WI38 (cell line): ENCODE results near the gene COL4A1.

ENCODE experiments used
- H3K4me3 ChIP-seq: 2 replicates; pipeline ENCODE4 v1.5.1; 2011; ENCODE audit warnings: low read depth, mild to moderate bottlenecking, control low read depth, low read length
- CTCF ChIP-seq: IDR thresholded peaks from 2 replicates; pipeline ENCODE4 v1.5.1; 2012; ENCODE audit warnings: low read depth, mild to moderate bottlenecking, control low read depth, low read length

COL4A1 gene

DNA sequence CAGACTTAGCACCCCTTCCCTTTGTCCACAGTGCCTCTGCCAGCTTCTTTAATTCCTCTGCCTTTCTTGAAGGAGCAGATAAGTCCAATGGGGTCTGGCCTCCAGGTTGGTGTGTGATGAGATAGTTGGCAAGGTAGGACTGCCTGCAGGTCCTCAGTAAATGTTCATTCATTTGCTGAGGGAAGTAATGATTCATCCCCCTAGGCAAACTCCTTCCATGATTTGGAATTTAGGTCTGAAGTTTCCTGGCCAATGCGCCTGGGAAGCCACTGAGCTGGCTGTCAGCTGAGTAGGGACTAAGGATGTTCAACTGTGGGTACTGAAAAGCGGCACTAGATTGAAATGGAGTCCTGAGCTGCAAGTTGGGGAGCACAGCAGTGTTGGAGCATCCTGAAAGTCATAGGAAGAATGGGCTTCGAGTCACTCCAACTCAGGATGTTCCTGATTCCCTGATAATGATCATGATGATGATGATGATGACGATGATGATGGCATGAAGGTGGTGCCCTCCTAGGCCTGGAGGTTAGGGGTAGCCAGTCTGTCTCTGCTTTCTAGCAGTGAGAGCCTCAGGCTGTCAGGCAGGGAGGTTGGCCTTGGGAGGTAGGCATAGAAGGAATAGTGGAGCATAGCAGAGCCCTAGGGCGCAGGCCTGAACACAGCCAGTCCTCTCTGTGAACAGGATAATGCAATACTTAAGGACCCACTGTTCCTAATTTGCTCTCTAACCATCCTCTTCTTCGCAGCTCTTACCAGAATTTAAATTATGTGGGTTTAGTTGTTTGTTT, 44.9 kb upstream of the COL4A1 start:
- no peak for TF ChIP-seq CTCF

GRCh38 chr13:110350509-110350908, 43.6 kb upstream of the COL4A1 start:
- no peak overlapping the region for H3K4me3 ChIP-seq
- TF ChIP-seq CTCF: no peak

More for the DNA sequence above, 44.9 kb upstream of the COL4A1 start:
- H3K4me3 ChIP-seq: no peak overlapping the region

DNA sequence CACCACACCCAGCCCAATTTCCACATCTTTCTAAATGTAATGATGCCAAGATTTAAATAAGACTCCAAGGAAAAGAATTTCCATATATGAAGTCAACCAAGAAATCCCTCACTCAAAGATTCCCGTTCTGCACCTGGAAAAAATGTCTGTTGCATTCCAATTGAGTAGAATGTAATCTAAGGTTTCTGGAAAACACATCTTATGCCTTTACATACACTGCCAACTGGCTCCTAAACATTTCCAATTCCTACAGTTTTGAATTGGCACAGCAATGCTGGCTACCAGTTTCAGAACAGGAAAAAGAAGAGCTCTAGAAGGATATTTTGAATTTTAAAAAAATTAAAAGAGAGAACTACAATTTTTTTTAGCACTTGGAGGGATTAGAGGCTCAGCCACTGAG, 43.1 kb upstream of the COL4A1 start:
- no peak for TF ChIP-seq CTCF
- H3K4me3 ChIP-seq: no peak overlapping the region

DNA sequence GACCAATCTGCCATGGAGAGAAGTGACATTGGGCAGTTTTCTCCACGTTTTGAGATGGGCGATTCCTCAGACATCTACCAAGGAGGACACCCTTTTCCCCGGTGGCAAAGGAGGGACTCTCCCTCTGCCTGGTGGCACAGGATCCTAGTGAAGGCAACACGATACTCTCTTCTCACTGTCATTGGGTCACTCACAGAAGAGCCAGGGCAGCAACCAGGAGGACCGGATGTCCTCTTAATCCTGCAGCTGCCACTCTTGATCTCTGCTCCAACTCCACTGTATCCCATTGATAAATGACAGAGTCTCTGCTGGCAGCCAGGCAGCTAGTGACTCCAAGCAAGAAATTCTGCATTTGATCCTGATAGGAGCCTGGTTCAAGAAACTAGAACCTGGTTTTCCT, 42.3 kb upstream of the COL4A1 start:
- H3K4me3 ChIP-seq: no peak overlapping the region
- no peak for TF ChIP-seq CTCF

GRCh38 chr13:110348309-110349105, 41.5 kb upstream of the COL4A1 start:
- no peak overlapping the region for H3K4me3 ChIP-seq
- TF ChIP-seq CTCF: no peak

DNA sequence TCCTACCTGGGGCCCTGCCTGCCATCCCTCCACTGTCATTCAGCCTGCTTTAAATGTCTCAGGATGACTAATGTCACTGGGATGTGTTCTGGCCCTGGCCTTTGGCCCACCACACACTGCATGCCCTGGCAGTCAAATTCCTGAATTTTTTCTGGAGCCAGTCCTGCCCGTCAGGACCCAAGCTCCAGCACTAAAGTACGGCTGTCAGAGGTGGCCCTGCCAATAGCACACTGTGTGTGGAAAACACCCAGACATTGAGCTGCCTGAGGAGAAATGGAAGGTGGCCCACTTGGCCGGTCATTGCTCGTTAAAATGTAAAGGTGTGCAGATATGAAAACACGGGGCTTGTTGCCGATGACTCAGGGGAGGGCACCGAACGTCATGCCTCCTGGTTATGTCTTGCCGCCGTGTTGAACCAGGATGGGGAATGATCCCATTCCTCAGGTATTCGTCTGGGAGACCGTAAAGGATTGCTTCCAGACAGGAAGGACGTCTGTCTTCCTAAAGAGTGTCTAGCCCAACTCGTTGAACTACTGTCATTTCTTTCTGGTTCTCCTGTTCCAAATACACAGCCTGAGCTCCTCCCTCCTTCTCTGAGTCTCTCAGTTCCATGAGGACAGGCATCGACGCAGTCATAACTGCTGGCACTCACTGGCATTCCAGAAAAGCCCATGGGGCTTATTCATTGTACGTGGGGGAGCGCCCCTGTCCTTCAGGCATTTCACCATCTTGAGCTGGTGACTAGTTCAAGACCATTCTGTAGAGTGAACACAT, 40.8 kb upstream of the COL4A1 start:
- no peak for TF ChIP-seq CTCF

More for the DNA sequence above, 40.8 kb upstream of the COL4A1 start:
- H3K4me3 ChIP-seq: no peak overlapping the region
